ENCODE results near the gene C1QL1.

Gene C1QL1

DNA sequence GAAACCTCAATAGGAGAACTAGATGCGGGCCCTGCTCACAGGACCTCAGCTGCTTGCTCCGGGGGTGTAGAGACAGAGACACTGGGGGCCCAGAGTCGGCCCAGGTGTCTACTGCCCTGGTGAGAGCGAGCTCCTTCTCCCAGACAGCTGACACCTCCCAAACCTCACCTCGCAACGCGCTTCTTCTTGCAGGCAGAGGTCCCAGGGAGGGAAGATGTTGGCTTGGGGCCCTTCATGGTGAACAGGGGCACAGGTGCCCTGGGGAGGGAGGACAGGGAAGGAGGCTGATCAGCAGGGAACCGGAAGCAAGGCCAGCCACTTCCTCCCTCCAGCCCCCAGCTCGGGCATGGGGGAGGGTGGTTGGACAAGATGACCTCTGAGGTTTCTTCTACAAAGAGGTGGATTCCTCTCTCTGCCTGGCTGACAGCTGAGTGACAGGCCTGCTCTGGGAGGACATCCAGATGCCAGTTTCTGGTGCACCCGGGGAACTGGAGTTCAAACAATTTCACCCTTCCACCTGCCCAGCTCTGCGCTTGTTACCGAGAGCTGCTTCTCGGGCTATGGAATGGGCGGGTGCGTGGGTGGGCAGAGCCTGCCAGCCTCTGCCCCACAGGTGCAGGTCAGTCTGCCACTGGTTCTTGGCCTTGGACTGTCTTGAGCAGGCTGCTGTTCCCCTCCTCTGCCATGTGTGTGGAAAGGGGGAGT lies 41.1 kb downstream of the C1QL1 start:
- no peak for TF ChIP-seq CTCF (conservative IDR thresholded peaks at IDR 0.05)
- no peak overlapping the region for H3K27ac ChIP-seq

- H3K27ac ChIP-seq = no peak overlapping the region
Observed at GRCh38 chr17:44925731-44926697, 42.1 kb downstream of the C1QL1 start.

DNA sequence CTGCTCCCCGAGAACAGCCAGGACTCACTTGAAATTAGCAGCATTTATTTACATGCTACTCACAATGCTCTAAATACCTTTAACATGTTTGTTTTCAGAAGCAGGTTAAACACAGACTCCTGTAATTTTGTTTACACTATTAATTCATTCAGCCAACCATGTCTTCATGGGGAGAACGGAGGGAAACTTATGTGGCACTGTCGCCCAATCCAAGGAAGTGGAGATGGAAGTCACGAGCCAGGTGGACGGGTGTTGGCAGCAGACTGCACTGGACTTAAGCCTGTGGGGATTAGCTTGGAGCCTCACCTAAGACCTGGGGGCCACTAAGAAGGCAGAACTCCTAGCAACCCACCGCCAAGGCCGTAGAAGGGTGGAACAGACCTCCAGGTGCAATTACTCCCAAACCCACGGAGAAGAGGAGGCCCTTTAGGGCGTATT lies 44.0 kb downstream of the C1QL1 start:
- H3K27ac ChIP-seq = peak overlapping the region; percentile 47
- no peak for TF ChIP-seq CTCF (conservative IDR thresholded peaks at IDR 0.05)

More at GRCh38 chr17:44925731-44926697, 42.1 kb downstream of the C1QL1 start:
- TF ChIP-seq CTCF (conservative IDR thresholded peaks at IDR 0.05) = no peak

DNA sequence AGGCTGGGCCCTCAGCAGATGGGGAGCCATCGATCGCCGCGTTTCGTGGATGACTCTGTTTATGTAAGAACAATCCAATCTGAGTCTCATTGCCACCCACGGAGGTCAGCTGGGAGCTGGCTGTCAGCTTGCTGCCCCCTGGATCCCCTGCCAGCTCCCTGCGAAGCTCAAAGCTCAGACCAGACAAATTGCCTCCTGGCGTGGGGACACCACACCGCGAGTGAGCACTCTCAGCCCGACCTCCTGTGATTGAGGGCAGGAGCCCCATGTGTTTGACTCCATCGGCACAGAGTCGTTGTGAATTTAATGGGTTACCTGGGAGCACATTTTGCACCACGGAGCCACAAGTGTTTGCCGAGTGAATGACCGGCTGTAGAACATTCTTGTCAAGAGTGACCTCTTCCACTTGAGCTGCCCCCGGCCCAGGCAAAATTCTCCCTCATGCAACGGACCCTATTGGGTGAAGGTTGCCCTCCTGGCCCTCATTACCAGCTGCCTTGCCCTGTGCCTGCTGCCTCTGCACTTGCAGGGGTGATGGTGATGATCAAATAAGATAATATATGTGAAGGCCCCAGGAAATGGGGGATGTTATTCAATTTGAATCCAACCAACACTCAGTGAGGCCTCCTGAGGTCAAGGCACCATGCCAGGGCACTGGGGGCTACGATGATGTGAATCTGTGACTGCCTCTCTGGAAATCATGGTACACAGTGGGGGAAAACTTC lies 45.2 kb downstream of the C1QL1 start:
- TF ChIP-seq CTCF (conservative IDR thresholded peaks at IDR 0.05) = no peak
- no peak overlapping the region; the same call in 1 of the 2 replicates for H3K27ac ChIP-seq

DNA sequence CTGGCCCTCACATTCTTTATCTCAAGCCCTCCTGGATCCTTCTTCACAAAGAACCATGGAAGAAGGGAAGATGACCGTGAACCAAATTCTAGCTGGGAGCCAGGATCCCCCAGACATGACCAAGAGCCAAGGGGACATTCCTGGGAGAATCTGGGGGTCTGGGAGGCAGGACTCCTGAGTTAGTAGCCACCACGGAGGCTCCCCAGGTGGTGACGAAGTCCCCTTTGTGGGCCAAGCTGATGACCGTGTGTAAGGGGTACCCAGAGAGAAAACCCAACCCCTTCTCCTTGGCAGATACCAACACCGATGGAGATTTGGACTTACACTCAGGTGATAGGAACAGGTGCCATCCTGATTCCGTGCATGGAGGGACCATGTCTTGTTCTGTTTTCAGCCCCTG lies 46.0 kb downstream of the C1QL1 start:
- TF ChIP-seq CTCF (conservative IDR thresholded peaks at IDR 0.05) = no peak
- no peak overlapping the region for H3K27ac ChIP-seq

DNA sequence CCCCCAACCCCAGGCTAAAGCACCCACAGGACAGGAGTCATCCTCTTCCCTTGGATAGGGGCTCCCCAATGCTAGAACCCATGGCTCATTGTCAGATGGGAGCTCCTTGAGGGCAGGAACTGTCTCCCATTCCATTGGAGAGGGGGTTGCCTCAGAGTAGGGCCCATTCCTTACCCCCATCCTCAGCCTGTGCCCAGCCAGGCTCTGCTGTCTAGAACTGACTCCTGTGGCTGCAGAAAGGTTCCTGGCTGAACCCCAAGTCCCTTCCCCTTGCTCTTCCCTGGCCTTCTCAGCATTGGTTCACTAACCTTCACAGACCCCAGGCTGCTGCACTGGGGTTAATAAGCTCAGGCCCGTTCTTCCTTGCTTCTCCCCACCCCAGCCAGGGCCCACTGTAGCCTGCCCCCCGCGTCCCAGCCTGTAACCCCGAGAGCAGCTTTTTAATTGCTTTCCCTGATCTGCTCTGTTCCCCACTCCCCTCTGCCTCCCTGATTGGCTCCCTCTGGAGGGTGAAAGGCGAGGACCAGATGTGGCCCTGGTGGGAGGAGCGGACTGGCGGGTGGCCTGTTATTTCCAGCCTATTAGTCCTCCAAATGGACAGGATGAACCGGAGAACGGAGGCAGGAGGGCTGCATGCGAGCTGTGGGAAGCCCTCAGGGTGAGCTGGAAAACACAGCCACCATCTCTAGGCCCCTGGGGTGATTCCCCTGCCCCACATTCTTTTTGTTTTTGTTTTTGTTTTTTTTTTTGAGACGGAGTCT lies 46.8 kb downstream of the C1QL1 start:
- no peak for TF ChIP-seq CTCF (conservative IDR thresholded peaks at IDR 0.05)
- no peak overlapping the region for H3K27ac ChIP-seq
